Activated CD4-positive, alpha-beta T cell treated with anti-CD3 and anti-CD28 coated beads, Interleukin-2, amount 50 U/mL, for 16 hours (primary cell): ENCODE data around the gene FAAP100.
A peak's percentile ranks its signal among the peaks of the same experiment; 100 is the strongest.
"Not testable (repeated sequence)": the region's sequence is repeated elsewhere in the genome, so short reads cannot be mapped to it uniquely, and the experiment has no call there.

Experiments used
- DNase-seq: peaks from one replicate; pipeline ENCODE4 v3.0.0-alpha.2; 2020

FAAP100 gene

GRCh38 chr17:81552244-81553017 lies at the start of gene FAAP100:
Gene FAAP100, minus strand, starts transcription at chr17:81552353. Its CDS starts 23 bp downstream, at chr17:81552330.
- peak; percentile 84 for DNase-seq

- peak; percentile 71 for DNase-seq
Observed at GRCh38 chr17:81601525-81602120, 49.5 kb upstream of the FAAP100 start.

GRCh38 chr17:81599719-81600486 lies 47.8 kb upstream of the FAAP100 start:
- no peak for DNase-seq

GRCh38 chr17:81593105-81593871 lies 41.1 kb upstream of the FAAP100 start:
- DNase-seq: no peak

- no peak for DNase-seq
Observed at GRCh38 chr17:81591971-81592370, 39.8 kb upstream of the FAAP100 start.

GRCh38 chr17:81590121-81590520 lies 38.0 kb upstream of the FAAP100 start:
- no peak for DNase-seq

GRCh38 chr17:81589612-81590011 lies 37.5 kb upstream of the FAAP100 start:
- DNase-seq: no peak

GRCh38 chr17:81586096-81586495 lies 33.9 kb upstream of the FAAP100 start:
- no peak for DNase-seq

- not testable (repeated sequence) for DNase-seq
Observed at GRCh38 chr17:81584771-81585170, 32.6 kb upstream of the FAAP100 start.

GRCh38 chr17:81583589-81584342 lies 31.6 kb upstream of the FAAP100 start:
- no peak for DNase-seq

- no peak for DNase-seq
Observed at GRCh38 chr17:81582749-81583148, 30.6 kb upstream of the FAAP100 start.

GRCh38 chr17:81582341-81582740 lies 30.2 kb upstream of the FAAP100 start:
- no peak for DNase-seq

GRCh38 chr17:81581758-81582157 lies 29.6 kb upstream of the FAAP100 start:
- no peak for DNase-seq

GRCh38 chr17:81580481-81580880 lies 28.3 kb upstream of the FAAP100 start:
- DNase-seq: no peak

- no peak for DNase-seq
Observed at GRCh38 chr17:81579821-81580321, 27.7 kb upstream of the FAAP100 start.

GRCh38 chr17:81579298-81579697 lies 27.1 kb upstream of the FAAP100 start:
- no peak for DNase-seq

- no peak for DNase-seq
Observed at GRCh38 chr17:81578561-81579225, 26.5 kb upstream of the FAAP100 start.

- no peak for DNase-seq
Observed at GRCh38 chr17:81578038-81578441, 25.9 kb upstream of the FAAP100 start.

- DNase-seq: no peak
Observed at GRCh38 chr17:81577278-81578000, 25.3 kb upstream of the FAAP100 start.

GRCh38 chr17:81576621-81577277 lies 24.6 kb upstream of the FAAP100 start:
- no peak for DNase-seq
